GM21390 (cell line): ENCODE results near the gene DEGS1.

Source experiments
- ATAC-seq: cut with Tn5 transposase; IDR thresholded peaks from one replicate; pipeline ENCODE4 v1.9.1; 2021; ENCODE audit not compliant: unreplicated experiment

Gene DEGS1

GRCh38 chr1:224212618-224213061 lies 29.6 kb downstream of the DEGS1 start:
- ATAC-seq = no peak

GRCh38 chr1:224213438-224214119 lies 30.5 kb downstream of the DEGS1 start:
- no peak for ATAC-seq

GRCh38 chr1:224216382-224216781 lies 33.3 kb downstream of the DEGS1 start:
- no peak for ATAC-seq

GRCh38 chr1:224217655-224218623 lies 34.9 kb downstream of the DEGS1 start:
- ATAC-seq = no peak

- no peak for ATAC-seq
These were observed 36.1 kb downstream of the DEGS1 start for GRCh38 chr1:224219011-224219611.

GRCh38 chr1:224219612-224220059 lies 36.6 kb downstream of the DEGS1 start:
- ATAC-seq = no peak

GRCh38 chr1:224223819-224224714 lies 41.0 kb downstream of the DEGS1 start:
- no peak for ATAC-seq

- ATAC-seq = no peak
These were observed 43.9 kb downstream of the DEGS1 start for GRCh38 chr1:224226849-224227502.

- ATAC-seq = no peak
These were observed 51.0 kb downstream of the DEGS1 start for GRCh38 chr1:224234017-224234416.

GRCh38 chr1:224235813-224236493 lies 52.9 kb downstream of the DEGS1 start:
- ATAC-seq = no peak

GRCh38 chr1:224237119-224237881 lies 54.3 kb downstream of the DEGS1 start:
- ATAC-seq = no peak

- no peak for ATAC-seq
These were observed 55.2 kb downstream of the DEGS1 start for GRCh38 chr1:224238212-224238611.

- ATAC-seq = no peak
These were observed 55.7 kb downstream of the DEGS1 start for GRCh38 chr1:224238756-224239155.
